Mucosa of stomach (tissue), 1 donor: ENCODE data around the gene INCENP.
"Not testable (repeated sequence)": the region's sequence is repeated elsewhere in the genome, so short reads cannot be mapped to it uniquely, and the experiment has no call there.

Experiments used
- H3K27me3 ChIP-seq: one replicate; pipeline ENCODE4 v1.7.0; 2013; ENCODE audit warnings: mild to moderate bottlenecking, low read length; ENCODE audit not compliant: control insufficient read depth, insufficient read depth
- H3K36me3 ChIP-seq: one replicate; pipeline ENCODE4 v1.7.0; 2013; ENCODE audit warnings: low read length; ENCODE audit not compliant: control insufficient read depth, insufficient read depth
- H3K4me1 ChIP-seq: one replicate; pipeline ENCODE4 v1.7.0; 2013; ENCODE audit warnings: mild to moderate bottlenecking, low read length; ENCODE audit not compliant: control insufficient read depth, insufficient read depth
- H3K4me3 ChIP-seq: one replicate; pipeline ENCODE4 v1.7.0; 2013; ENCODE audit warnings: low read length
- H3K9ac ChIP-seq: one replicate; pipeline ENCODE4 v1.7.0; 2013; ENCODE audit warnings: mild to moderate bottlenecking, low read length, moderate library complexity
- H3K9me3 ChIP-seq: one replicate; pipeline ENCODE4 v1.7.0; 2013; ENCODE audit warnings: mild to moderate bottlenecking, low read length, moderate library complexity; ENCODE audit not compliant: control insufficient read depth
- donor health status: Pancreatic carcinoma.

INCENP gene

GRCh38 chr11:62123669-62124185 lies at the start of gene INCENP:
Gene INCENP (plus strand): TSS chr11:62124011. CDS start chr11:62128162, 4,151 bp downstream.
- no peaks in the 10 kb centered on the region for H3K9me3 ChIP-seq
- H3K9ac ChIP-seq, result peak within 1 kb of the TSS; percentile 80
- H3K27me3 ChIP-seq, result no peaks in the 10 kb centered on the region
- peak within 1 kb of the TSS; percentile 93 for H3K4me3 ChIP-seq
- peaks cover 1% of the 10 kb centered on the region for H3K36me3 ChIP-seq
- H3K4me1 ChIP-seq, result peaks cover 14% of the 10 kb centered on the region

- H3K4me3 ChIP-seq, result no peak overlapping the region
- no peaks in the 10 kb centered on the region for H3K27me3 ChIP-seq
- H3K4me1 ChIP-seq, result no peaks in the 10 kb centered on the region
- no peaks in the 10 kb centered on the region for H3K9me3 ChIP-seq
- H3K36me3 ChIP-seq, result no peaks in the 10 kb centered on the region
- no peak overlapping the region for H3K9ac ChIP-seq
Observed at GRCh38 chr11:62075438-62075837, 48.4 kb upstream of the INCENP start.

- H3K9ac ChIP-seq, result no peak overlapping the region
- no peaks in the 10 kb centered on the region for H3K36me3 ChIP-seq
- H3K27me3 ChIP-seq, result no peaks in the 10 kb centered on the region
- no peak overlapping the region for H3K4me3 ChIP-seq
- H3K9me3 ChIP-seq, result no peaks in the 10 kb centered on the region
- peaks cover 4% of the 10 kb centered on the region for H3K4me1 ChIP-seq
Observed at GRCh38 chr11:62077132-62077531, 46.7 kb upstream of the INCENP start.

GRCh38 chr11:62081378-62082291 lies 42.2 kb upstream of the INCENP start:
- no peaks in the 10 kb centered on the region for H3K27me3 ChIP-seq
- H3K9me3 ChIP-seq, result no peaks in the 10 kb centered on the region
- H3K4me1 ChIP-seq, result peaks cover 4% of the 10 kb centered on the region
- H3K9ac ChIP-seq, result no peak overlapping the region
- no peaks in the 10 kb centered on the region for H3K36me3 ChIP-seq
- H3K4me3 ChIP-seq, result no peak overlapping the region

- H3K4me3 ChIP-seq, result no peak overlapping the region
- H3K27me3 ChIP-seq, result no peaks in the 10 kb centered on the region
- H3K36me3 ChIP-seq, result no peaks in the 10 kb centered on the region
- no peak overlapping the region for H3K9ac ChIP-seq
- no peaks in the 10 kb centered on the region for H3K9me3 ChIP-seq
- peaks cover 4% of the 10 kb centered on the region for H3K4me1 ChIP-seq
Observed at GRCh38 chr11:62082292-62082657, 41.5 kb upstream of the INCENP start.

GRCh38 chr11:62084801-62085200 lies 39.0 kb upstream of the INCENP start:
- not testable (repeated sequence) for H3K9ac ChIP-seq, H3K9me3 ChIP-seq, H3K4me1 ChIP-seq, H3K36me3 ChIP-seq, H3K27me3 ChIP-seq, H3K4me3 ChIP-seq

- H3K4me3 ChIP-seq, result no peak overlapping the region
- no peak overlapping the region for H3K9ac ChIP-seq
- no peaks in the 10 kb centered on the region for H3K27me3 ChIP-seq
- no peaks in the 10 kb centered on the region for H3K36me3 ChIP-seq
- no peaks in the 10 kb centered on the region for H3K9me3 ChIP-seq
- no peaks in the 10 kb centered on the region for H3K4me1 ChIP-seq
Observed at GRCh38 chr11:62087694-62088093, 36.1 kb upstream of the INCENP start.

- Histone ChIP-seq H3K9me3 (no peaks in the 10 kb centered on the region), H3K36me3 (no peaks in the 10 kb centered on the region), H3K4me1 (no peaks in the 10 kb centered on the region), H3K4me3 (no peak overlapping the region), H3K27me3 (no peaks in the 10 kb centered on the region), H3K9ac (no peak overlapping the region)
Observed at GRCh38 chr11:62088331-62088933, 35.4 kb upstream of the INCENP start.

GRCh38 chr11:62103141-62103540 lies 20.7 kb upstream of the INCENP start:
- Histone ChIP-seq H3K4me1 (no peaks in the 10 kb centered on the region), H3K36me3 (no peaks in the 10 kb centered on the region), H3K9me3 (no peaks in the 10 kb centered on the region), H3K9ac (no peak overlapping the region), H3K4me3 (no peak overlapping the region), H3K27me3 (no peaks in the 10 kb centered on the region)

GRCh38 chr11:62103986-62104385 lies 19.8 kb upstream of the INCENP start:
- H3K36me3 ChIP-seq, result no peaks in the 10 kb centered on the region
- H3K9me3 ChIP-seq, result no peaks in the 10 kb centered on the region
- H3K4me1 ChIP-seq, result no peaks in the 10 kb centered on the region
- H3K27me3 ChIP-seq, result no peaks in the 10 kb centered on the region
- H3K9ac ChIP-seq, result no peak overlapping the region
- H3K4me3 ChIP-seq, result no peak overlapping the region

- no peaks in the 10 kb centered on the region for H3K27me3 ChIP-seq
- H3K36me3 ChIP-seq, result no peaks in the 10 kb centered on the region
- no peaks in the 10 kb centered on the region for H3K4me1 ChIP-seq
- H3K4me3 ChIP-seq, result no peak overlapping the region
- H3K9me3 ChIP-seq, result no peaks in the 10 kb centered on the region
- peak overlapping the region; percentile 1 for H3K9ac ChIP-seq
Observed at GRCh38 chr11:62104816-62105653, 18.8 kb upstream of the INCENP start.
